Measurements from ENCODE around the gene CSF1. TPM values are rescaled to one million over a fixed set of nuclear protein-coding genes. Genes with fewer than 3 reads are reported as not detected.

CSF1 gene
- total and polyA plus RNA-seq, 5 donors, result 13.5 to 22.6 (median 16.6) TPM

- WGBS, result 86% methylated on average over 3 of the region's 3 CpGs
- H3K4me1 ChIP-seq (ENCODE audit: control insufficient read depth, insufficient read depth, low read length), result no peaks in the 10 kb centered on the region
- no peak overlapping the region for H3K27ac ChIP-seq (ENCODE audit: low read length)
- no peak overlapping the region for H3K4me3 ChIP-seq (ENCODE audit: low read length)
- ATAC-seq (no peak), DNase-seq (no peak)
- intact Hi-C loops (cut with DNase I), result no loop called here
- no peaks in the 10 kb centered on the region for H3K9me3 ChIP-seq (ENCODE audit: control insufficient read depth, low read length)
- no peaks in the 10 kb centered on the region for H3K27me3 ChIP-seq (ENCODE audit: control insufficient read depth, insufficient read depth)
Observed at GRCh38 chr1:109969907-109970306, 59.3 kb downstream of the CSF1 start.

- no peak for DNase-seq
- Histone ChIP-seq H3K4me3 (ENCODE audit: low read length) (no peak overlapping the region), H3K27ac (ENCODE audit: low read length) (no peak overlapping the region), H3K4me1 (ENCODE audit: control insufficient read depth, insufficient read depth, low read length) (no peaks in the 10 kb centered on the region), H3K9me3 (ENCODE audit: control insufficient read depth, low read length) (no peaks in the 10 kb centered on the region), H3K27me3 (ENCODE audit: control insufficient read depth, insufficient read depth) (no peaks in the 10 kb centered on the region)
- intact Hi-C loops (cut with DNase I), result no loop called here
- no peak for ATAC-seq
- WGBS, result 44% methylated on average over 1 of the region's 1 CpG
Observed at GRCh38 chr1:109971559-109971958, 60.9 kb downstream of the CSF1 start.

GRCh38 chr1:109974191-109974590 lies 63.5 kb downstream of the CSF1 start:
- no peaks in the 10 kb centered on the region for H3K9me3 ChIP-seq (ENCODE audit: control insufficient read depth, low read length)
- H3K4me1 ChIP-seq (ENCODE audit: control insufficient read depth, insufficient read depth, low read length), result peaks cover 1% of the 10 kb centered on the region
- no peaks in the 10 kb centered on the region for H3K27me3 ChIP-seq (ENCODE audit: control insufficient read depth, insufficient read depth)
- intact Hi-C loops (cut with DNase I), result no loop called here
- no peak for ATAC-seq
- no peak for DNase-seq
- no peak overlapping the region for H3K4me3 ChIP-seq (ENCODE audit: low read length)
- 96% methylated on average over 3 of the region's 3 CpGs for WGBS
- no peak overlapping the region for H3K27ac ChIP-seq (ENCODE audit: low read length)

GRCh38 chr1:109975718-109976117 lies 65.1 kb downstream of the CSF1 start:
- intact Hi-C loops (cut with DNase I), result loop anchor here in 3 of 4 donors (5.0 kb wide), 2 partner anchors 48 to 63 kb away; partner anchors contain the start of gene CSF1 (in 2 of the 3)
- DNase-seq (no peak), ATAC-seq (no peak)
- Histone ChIP-seq H3K27me3 (ENCODE audit: control insufficient read depth, insufficient read depth) (no peaks in the 10 kb centered on the region), H3K27ac (ENCODE audit: low read length) (no peak overlapping the region), H3K4me3 (ENCODE audit: low read length) (no peak overlapping the region), H3K9me3 (ENCODE audit: control insufficient read depth, low read length) (no peaks in the 10 kb centered on the region), H3K4me1 (ENCODE audit: control insufficient read depth, insufficient read depth, low read length) (peaks cover 7% of the 10 kb centered on the region)
- 76% methylated on average over 3 of the region's 3 CpGs for WGBS

GRCh38 chr1:109976762-109977161 lies 66.1 kb downstream of the CSF1 start:
- H3K4me1 ChIP-seq (ENCODE audit: control insufficient read depth, insufficient read depth, low read length), result peaks cover 7% of the 10 kb centered on the region
- no peaks in the 10 kb centered on the region for H3K27me3 ChIP-seq (ENCODE audit: control insufficient read depth, insufficient read depth)
- no peaks in the 10 kb centered on the region for H3K9me3 ChIP-seq (ENCODE audit: control insufficient read depth, low read length)
- WGBS, result 95% methylated on average over 4 of the region's 4 CpGs
- H3K4me3 ChIP-seq (ENCODE audit: low read length), result no peak overlapping the region
- DNase-seq (no peak), ATAC-seq (no peak)
- H3K27ac ChIP-seq (ENCODE audit: low read length), result no peak overlapping the region
- intact Hi-C loops (cut with DNase I), result loop anchor here in 3 of 4 donors (5.0 kb wide), 2 partner anchors 49 to 64 kb away; partner anchors contain the start of gene CSF1 (in 2 of the 3)

GRCh38 chr1:109977225-109977624 lies 66.6 kb downstream of the CSF1 start:
- no peak overlapping the region for H3K4me3 ChIP-seq (ENCODE audit: low read length)
- peak; percentile 61 to 84 for ATAC-seq
- H3K27ac ChIP-seq (ENCODE audit: low read length), result peak overlapping the region; percentile 65

GRCh38 chr1:109977657-109978378 lies 67.2 kb downstream of the CSF1 start:
- intact Hi-C loops (cut with DNase I), result loop anchor here in 3 of 4 donors (5.0 kb wide), 2 partner anchors 51 to 66 kb away; partner anchors contain the start of gene CSF1 (in 2 of the 3)
- Histone ChIP-seq H3K27ac (ENCODE audit: low read length) (peak overlapping the region; percentile 65), H3K4me1 (ENCODE audit: control insufficient read depth, insufficient read depth, low read length) (peaks cover 7% of the 10 kb centered on the region), H3K9me3 (ENCODE audit: control insufficient read depth, low read length) (no peaks in the 10 kb centered on the region), H3K4me3 (ENCODE audit: low read length) (no peak overlapping the region), H3K27me3 (ENCODE audit: control insufficient read depth, insufficient read depth) (no peaks in the 10 kb centered on the region)
- 68% methylated on average over 12 of the region's 12 CpGs for WGBS
- peak; percentile 82 to 86 for ATAC-seq
- DNase-seq, result peak; percentile 84 to 91 (median 88)

More at GRCh38 chr1:109977225-109977624, 66.6 kb downstream of the CSF1 start:
- Histone ChIP-seq H3K9me3 (ENCODE audit: control insufficient read depth, low read length) (no peaks in the 10 kb centered on the region), H3K27me3 (ENCODE audit: control insufficient read depth, insufficient read depth) (no peaks in the 10 kb centered on the region), H3K4me1 (ENCODE audit: control insufficient read depth, insufficient read depth, low read length) (peaks cover 7% of the 10 kb centered on the region)
- WGBS, result 55% methylated on average over 8 of the region's 8 CpGs
- DNase-seq, result peak; percentile 66 to 87 (median 69)
- intact Hi-C loops (cut with DNase I), result loop anchor here in 3 of 4 donors (5.0 kb wide), 2 partner anchors 50 to 65 kb away; partner anchors contain the start of gene CSF1 (in 2 of the 3)

- ATAC-seq (no peak), DNase-seq (peak in 2 of 3 donors; percentile 38 to 56)
- Histone ChIP-seq H3K4me3 (ENCODE audit: low read length) (no peak overlapping the region), H3K4me1 (ENCODE audit: control insufficient read depth, insufficient read depth, low read length) (peaks cover 10% of the 10 kb centered on the region), H3K27ac (ENCODE audit: low read length) (peak overlapping the region; percentile 37), H3K27me3 (ENCODE audit: control insufficient read depth, insufficient read depth) (no peaks in the 10 kb centered on the region), H3K9me3 (ENCODE audit: control insufficient read depth, low read length) (no peaks in the 10 kb centered on the region)
- 67% methylated on average over 9 of the region's 9 CpGs for WGBS
- intact Hi-C loops (cut with DNase I), result loop anchor here in 3 of 4 donors (5.0 kb wide), 2 partner anchors 52 to 67 kb away; partner anchors contain the start of gene CSF1 (in 2 of the 3)
Observed at GRCh38 chr1:109978761-109979488, 68.3 kb downstream of the CSF1 start.

GRCh38 chr1:109979489-109980091 lies 68.9 kb downstream of the CSF1 start:
- ATAC-seq (no peak), DNase-seq (no peak)
- intact Hi-C loops (cut with DNase I), result loop anchor here (5.0 to 10.0 kb wide), 9 partner anchors 52 to 435 kb away; partner anchors contain the start of genes CSF1 (in 3 of the 4) and GNAI3 (in 2 of the 4)
- Histone ChIP-seq H3K4me1 (ENCODE audit: control insufficient read depth, insufficient read depth, low read length) (peaks cover 11% of the 10 kb centered on the region), H3K27me3 (ENCODE audit: control insufficient read depth, insufficient read depth) (no peaks in the 10 kb centered on the region), H3K9me3 (ENCODE audit: control insufficient read depth, low read length) (no peaks in the 10 kb centered on the region), H3K4me3 (ENCODE audit: low read length) (no peak overlapping the region), H3K27ac (ENCODE audit: low read length) (peak overlapping the region; percentile 30)
- 43% methylated on average over 5 of the region's 5 CpGs for WGBS
